ENCODE measurements around the gene LRG1.
"Not testable (repeated sequence)": the region's sequence is repeated elsewhere in the genome, so short reads cannot be mapped to it uniquely, and the experiment has no call there.

The LRG1 gene

DNA sequence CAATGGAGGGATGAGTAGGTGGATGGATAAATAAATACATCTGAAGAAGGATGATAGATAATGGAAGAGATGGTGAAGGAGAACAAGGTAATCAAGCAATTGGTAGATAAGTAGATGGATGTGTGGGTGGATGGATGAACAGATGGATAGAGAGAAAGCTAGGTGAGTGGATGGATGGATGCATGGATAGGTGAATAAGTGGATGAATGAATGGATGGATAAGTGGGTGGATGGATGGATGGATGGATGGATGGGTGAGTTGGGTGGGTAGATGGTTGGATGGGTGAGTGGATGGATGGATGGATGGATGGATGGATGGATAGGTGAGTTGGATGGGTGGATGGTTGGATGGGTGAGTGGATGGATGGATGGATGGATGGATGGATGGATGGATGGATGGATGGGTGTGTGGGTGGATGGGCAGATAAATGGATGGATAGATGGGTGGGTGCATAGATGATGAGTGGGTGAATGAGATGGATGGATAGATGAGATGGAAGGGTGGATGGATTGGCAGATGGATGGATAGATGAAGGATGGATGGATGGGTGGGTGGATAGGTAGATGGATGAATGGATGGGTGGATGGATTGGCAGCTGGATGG is 13.4 kb upstream of the LRG1 start:
- no peak for DNase-seq (ENCODE audit: low read depth, low spot score)

- no peak for DNase-seq (ENCODE audit: low read depth, low spot score)
Measured at GRCh38 chr19:4552525-4552819, 12.6 kb upstream of the LRG1 start.

DNA sequence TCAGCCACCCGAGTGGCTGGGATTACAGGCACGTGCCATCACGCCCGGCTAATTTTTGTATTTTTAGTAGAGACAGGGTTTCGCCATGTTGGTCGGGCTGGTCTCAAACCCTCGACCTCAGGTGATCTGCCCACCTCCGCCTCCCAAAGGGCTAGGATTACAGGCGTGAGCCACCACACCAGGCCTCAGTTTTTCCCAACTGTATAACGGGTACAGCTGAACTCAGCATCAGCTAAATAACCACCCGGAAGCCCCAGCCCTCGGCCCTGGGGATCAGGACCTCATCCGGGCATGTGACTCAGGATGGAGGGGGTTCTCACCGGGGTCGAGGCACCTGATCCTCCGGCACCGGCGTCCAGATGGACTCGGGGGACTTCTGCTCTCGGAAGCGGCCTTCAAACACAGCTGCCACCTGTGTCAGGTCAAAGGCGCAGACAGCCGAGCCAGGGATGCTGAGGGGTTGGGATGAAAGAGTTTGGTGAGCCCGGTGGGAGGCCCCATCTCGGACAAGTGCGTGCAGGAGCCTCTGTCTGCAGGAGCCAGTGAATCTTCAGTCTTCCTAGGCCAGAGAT is 10.7 kb upstream of the LRG1 start:
- DNase-seq (ENCODE audit: low read depth, low spot score) = no peak

DNA sequence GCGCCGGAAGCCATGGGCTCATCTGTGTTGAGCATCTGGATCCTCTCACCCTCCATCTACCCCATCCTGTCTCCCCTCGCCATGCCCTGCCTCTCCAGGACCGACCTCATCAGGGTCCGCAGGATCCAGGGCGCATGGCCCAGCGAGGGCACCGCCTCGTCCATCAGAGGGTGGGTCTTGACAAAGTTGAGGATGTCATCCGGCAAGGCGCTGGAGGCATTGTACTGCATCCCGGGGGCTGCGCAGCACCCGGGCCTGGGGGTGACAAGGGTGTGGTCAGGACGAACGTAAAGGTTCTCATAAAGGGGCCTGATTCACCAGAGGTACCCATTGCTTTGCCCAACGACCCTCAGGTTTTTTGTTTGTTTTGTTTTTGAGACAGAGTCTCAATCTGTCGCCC is 10.2 kb upstream of the LRG1 start:
- no peak for DNase-seq (ENCODE audit: low read depth, low spot score)

GRCh38 chr19:4548238-4548584 is 8.4 kb upstream of the LRG1 start:
- DNase-seq (ENCODE audit: low read depth, low spot score) = no peak

DNA sequence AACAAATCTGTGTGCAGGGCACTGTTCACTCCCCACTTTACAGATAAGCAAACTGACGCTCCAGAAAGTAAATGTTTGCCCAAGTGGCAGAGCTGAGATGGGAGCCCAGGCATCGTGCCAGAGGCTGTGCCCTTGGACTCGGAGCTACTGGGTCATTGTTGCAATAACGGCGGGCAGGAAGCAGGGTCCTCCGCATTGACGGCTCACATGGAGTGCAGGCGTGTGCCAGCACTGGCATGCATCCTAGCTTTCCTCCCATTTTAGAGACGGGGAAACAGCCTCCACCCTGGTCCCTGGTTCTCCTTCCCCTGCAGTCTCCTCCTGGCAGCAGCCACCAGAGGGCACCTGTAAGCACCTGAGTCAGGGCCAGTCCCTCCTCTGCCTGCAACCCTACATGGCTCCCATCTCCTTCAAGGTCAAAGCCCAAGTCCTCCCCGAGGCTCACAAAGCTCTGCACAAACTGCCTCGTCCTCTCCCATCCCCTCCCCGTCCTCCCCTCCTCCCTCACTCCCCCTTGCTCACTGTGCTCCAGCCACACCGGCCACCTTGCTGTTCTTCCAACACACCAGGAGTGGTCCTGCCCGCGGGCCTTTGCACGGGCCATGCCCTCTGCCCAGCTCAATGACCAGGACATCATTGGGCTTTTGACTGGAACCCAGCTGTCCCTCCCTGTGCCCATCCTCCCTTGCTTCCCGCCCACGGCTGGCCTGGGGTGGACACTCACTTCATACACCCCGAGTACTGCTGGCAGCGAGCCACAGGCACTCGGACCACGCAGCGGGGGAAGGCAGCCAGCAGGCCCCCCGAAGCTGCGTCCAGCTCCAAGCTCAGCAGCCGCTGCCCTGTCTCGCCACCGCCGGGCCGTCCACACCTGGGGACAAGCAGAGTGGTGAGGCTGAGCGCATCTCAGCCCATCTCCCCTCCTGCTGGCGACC is 7.7 kb upstream of the LRG1 start:
- no peak for DNase-seq (ENCODE audit: low read depth, low spot score)

DNA sequence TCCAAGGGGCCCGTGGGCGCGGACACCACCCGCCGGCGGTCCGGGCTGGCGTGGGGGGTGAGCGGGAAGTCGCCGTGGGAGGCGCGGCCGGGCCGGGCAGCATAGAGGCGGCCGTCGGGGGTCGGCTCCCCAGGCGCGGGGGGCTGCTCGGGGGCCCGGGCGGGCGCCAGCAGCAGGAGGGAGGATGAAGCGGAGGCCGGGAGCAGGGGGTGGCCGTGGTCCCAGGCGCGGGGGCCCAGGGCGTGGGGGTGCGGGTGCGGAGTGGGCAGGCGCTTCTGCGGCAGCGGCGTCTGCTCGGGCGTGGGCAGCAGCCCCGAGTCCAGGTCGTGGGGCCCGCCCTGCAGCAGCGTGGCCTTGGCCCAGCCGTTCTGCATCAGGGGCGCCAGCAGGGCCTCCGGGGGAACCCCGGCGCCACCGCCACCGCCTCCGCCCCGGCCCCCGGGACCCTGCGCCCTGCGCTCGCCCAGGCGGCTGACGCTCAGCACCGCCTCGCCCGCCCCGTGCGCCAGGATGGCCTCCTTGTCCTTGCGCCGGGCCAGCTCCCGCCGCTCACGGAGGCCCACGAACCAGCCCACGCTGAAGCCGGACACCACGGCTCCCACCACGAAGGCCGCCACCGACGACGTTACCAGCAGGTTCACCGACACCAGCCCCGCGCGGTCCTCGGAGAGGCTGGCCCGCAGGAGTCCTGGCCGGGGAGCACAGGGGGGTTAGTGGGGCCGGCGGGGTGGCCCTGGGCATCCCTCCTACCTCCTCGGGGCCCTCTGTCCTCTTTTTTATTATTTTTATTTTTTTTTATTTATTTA is 4.2 kb upstream of the LRG1 start:
- DNase-seq (ENCODE audit: low read depth, low spot score) = no peak

- no peak for DNase-seq (ENCODE audit: low read depth, low spot score)
Measured at GRCh38 chr19:4542896-4543841, 3.3 kb upstream of the LRG1 start.

DNA sequence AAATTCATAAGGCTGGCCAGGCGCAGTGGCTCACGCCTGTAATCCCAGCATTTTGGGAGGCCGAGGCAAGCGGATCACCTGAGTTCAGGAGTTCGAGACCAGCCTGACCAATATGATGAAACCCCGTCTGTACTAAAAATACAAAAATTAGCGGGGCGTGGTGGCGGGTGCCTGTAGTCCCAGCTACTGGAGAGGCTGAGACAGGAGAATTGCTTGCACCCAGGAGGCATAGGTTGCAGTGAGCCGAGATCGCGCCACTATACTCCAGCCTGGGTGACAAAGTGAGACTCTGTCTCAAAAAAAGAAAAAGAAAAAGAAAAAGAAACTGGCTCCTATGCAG is 1.9 kb upstream of the LRG1 start:
- DNase-seq (ENCODE audit: low read depth, low spot score) = not testable (repeated sequence)

- DNase-seq (ENCODE audit: low read depth, low spot score) = no peak
Measured at GRCh38 chr19:4541114-4541805, 1.4 kb upstream of the LRG1 start.

- DNase-seq (ENCODE audit: low read depth, low spot score) = no peak
Measured at GRCh38 chr19:4539169-4539692, 605 bp downstream of the LRG1 start.

DNA sequence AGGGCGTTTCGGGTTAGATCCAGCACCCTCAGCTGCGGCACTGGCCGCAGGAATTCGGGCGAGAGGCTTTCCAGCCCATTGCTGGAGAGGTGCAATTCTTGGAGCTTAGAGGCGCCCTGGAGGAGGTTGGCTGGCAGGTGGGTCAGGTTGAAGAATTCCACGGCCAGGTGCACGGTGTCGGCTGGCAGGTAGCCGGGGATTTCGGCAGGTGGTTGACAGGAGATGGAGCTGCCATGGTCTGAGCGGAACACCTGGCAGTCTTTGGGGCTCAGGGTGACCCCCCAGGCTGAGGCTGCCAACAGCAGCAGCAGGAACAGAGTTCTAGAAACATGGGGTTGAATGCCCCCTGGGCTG is 1.3 kb downstream of the LRG1 start:
- DNase-seq (ENCODE audit: low read depth, low spot score) = no peak

- no peak for DNase-seq (ENCODE audit: low read depth, low spot score)
Measured at GRCh38 chr19:4537953-4538600, 1.8 kb downstream of the LRG1 start.

GRCh38 chr19:4536798-4537197 is 3.0 kb downstream of the LRG1 start:
- no peak for DNase-seq (ENCODE audit: low read depth, low spot score)

- DNase-seq (ENCODE audit: low read depth, low spot score) = peak; percentile 18
Measured at GRCh38 chr19:4534836-4535658, 4.8 kb downstream of the LRG1 start, which contains the start of gene PLIN5. TSS of gene PLIN5 (minus strand) at chr19:4535224. CDS start at chr19:4534074, 1,150 bp downstream.

DNA sequence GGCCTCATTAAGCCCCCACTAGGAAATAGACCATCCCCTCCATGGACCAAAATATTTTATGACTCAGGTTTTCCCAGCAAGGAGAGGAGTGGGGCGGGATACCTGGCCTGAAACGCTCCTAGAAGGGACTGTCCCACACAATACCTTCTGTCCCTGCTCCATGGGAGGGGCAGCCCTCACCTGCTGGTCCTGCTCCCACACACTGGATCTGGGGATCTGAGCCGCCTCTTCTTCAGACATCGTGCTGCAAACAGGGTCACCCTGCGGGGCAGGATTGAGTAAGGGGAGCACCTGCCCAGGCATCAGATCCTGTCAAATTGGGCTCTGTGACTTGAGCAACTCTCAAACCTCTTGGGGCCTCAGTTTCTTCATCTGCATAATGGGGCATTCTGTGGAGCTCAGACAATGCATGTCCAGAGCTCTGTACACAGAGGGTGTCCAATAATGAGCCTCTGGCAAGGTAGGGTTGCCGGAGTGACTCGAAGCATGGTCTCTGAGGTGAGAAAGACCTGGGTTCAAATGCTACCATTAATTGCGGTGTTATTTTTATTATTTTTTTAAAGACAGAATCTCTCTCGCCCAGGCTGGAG is 5.9 kb downstream of the LRG1 start:
- no peak for DNase-seq (ENCODE audit: low read depth, low spot score)

DNA sequence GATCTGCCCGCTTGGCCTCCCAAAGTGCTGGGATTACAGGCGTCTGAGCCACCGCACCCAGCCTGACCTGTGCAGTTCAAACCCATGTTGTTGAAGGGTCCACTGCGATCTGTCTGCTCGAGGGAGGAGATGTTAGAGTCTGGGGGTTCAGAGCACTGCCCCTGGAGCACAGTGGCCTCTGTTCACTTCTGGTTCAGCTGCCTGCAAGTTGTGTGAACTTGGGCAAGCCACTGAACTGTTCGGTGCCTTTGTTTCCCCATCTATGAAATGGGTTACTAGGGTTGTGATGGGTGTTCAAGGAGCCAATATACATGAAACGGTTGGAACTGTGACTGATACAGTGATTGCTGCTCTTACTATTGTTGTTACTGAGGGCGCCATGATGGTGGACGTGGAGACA is 6.5 kb downstream of the LRG1 start:
- DNase-seq (ENCODE audit: low read depth, low spot score) = no peak

DNA sequence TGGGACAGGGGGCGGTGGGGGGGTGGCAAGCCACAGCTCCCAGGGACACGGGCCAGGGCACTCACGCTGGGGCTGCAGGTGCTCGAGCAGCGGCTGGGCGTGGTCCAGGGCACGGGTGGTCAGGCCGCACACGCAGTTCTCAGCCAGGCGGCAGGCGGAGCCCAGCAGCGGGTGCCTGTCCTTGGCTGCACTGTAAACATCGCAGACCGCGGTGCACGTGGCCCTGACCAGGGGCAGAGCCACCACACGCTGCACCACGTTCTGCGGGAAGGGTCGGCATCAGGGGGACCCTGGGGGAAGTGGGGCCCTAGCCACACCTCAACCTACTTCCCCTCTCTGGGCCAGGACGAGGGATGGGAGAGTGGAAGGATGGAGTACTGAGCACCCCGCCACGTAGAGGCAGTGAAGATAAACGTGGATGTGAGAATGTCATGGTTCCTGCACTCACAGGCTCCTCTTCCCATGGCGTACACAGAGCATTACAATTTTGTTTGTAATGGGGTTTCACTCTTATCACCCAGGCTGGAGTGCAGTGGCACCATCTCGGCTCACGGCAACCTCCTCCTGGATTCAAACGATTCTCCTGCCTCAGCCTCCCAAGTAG is 8.2 kb downstream of the LRG1 start:
- DNase-seq (ENCODE audit: low read depth, low spot score) = no peak
